ENCODE measurements around the gene GPR183. TPM values are rescaled to one million over a fixed set of nuclear protein-coding genes. Genes with fewer than 3 reads are reported as not detected.

Gene GPR183
- polyA plus RNA-seq, 1 donor from 2014 or later, result 494 TPM

DNA sequence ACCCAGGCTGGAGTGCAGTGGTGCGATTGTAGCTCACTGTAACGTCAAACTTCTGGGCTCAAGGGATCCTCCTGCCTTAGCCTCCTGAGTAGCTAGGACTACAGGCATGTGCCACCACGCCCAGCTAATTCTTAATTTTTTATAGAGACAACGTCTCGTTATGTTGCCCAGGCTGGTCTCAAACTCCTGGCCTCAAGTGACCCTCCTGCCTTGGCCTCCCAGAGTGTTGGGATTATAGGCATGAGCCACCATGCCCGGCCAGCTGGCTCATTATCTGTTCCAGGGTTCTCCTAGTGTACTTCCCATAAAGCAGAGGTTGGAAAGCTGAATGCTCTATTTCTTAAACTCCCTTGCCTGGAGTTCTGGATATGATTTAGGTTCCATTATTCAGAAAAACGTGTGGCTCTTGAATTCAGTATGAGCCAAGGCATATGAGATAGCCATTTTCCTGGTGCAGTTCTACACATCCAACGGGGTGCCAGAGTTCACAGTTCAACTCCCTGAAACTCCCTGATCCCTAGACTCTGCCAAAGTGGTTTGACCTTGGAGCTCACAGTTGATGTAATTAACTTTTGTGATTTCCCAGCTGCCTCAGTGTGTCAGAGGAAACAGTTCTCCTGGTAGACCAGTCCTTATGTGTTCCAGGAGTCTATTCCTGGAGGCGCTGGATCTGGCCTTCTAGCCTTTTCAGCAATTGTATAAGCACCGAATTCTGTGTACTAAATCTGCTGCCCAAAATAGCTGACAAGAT, 21.6 kb downstream of the GPR183 start:
- H3K4me1 Mint-ChIP-seq, result peaks cover 63 to 77% (median 70%) of the 10 kb centered on the region in 3 donors
- H3K36me3 Mint-ChIP-seq, result peaks cover 6% of the 10 kb centered on the region
- H3K27ac Mint-ChIP-seq, result peak overlapping the region in 2 of 3 donors; percentile 30 to 41
- peak overlapping the region in 1 of 4 donors; percentile 17 for H3K4me3 Mint-ChIP-seq
- no peaks in the 10 kb centered on the region for H3K9me3 Mint-ChIP-seq
- no peaks in the 10 kb centered on the region for H3K27me3 Mint-ChIP-seq

DNA sequence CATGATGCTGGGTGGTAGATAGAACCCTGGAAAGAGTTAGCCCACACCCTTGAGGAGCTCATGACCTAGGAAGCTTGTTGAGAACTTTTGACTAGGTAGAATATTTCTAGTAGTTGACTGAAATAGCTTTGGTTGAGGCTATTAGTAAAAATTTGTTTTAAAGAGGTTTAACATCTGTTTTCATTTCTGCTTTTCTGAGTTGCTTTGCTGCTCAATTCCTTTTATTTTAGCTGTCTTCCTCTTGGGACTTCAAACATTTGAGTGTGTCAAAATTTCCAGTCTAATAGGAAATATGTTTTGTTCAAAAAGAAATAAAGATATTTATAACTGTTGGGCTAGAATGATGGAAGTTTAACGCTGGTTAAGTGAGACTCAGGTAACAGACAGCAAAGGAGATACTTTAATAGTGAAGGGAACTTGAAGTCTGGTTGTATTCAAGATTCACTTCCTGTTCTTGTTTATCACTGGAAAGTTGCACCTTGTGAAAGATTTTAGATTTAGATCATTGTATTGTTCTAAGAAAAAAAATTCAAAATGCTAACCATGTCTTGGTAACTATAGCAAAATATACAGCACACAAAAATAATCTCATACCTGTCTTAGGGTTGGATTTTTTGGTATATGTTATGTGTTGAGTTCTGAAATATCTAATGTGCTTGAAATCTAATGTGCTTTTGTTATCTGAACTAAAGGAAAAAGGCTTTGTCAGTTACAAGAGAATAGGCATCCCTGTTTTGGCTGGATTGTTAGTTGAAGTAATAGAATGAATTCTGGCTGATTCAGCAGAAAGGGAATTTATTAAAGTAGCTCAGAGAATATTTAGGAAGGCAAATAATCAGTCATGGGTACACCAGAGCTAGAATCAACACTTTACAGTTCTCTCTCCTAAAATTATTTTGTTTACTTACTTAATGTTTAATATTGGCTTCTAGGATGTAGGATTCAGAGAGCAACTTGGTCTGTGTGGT, 24.7 kb downstream of the GPR183 start:
- Mint-ChIP-seq H3K27me3 (peaks cover 2% of the 10 kb centered on the region), H3K4me3 (peak overlapping the region; percentile 53 to 90 (median 86)), H3K4me1 (peaks cover 61 to 80% (median 68%) of the 10 kb centered on the region in 3 donors), H3K9me3 (no peaks in the 10 kb centered on the region), H3K27ac (peak overlapping the region; percentile 94 to 98 (median 97)), H3K36me3 (peaks cover 9% of the 10 kb centered on the region)

DNA sequence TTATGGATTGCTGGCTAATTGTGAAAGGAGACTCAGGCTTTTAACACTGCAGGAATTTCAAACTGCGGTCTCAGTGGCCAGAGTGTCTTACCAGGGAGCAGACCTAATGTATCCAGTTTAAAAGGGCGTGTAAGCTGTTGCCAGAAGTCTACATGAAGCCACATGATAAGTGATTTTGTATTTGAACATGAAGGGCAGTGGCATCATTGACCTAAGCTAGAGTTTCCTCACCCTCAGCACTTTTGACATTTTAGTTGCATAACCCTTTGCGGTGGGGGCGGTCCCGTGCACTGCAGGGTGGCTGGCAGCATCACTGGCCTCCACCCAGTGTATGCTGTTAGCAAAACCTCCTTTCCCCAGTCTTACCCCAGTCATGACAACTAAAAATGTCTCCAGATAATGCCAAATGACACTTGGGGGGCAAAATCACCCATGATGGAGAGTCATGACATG, 25.4 kb downstream of the GPR183 start:
- Mint-ChIP-seq H3K4me3 (peak overlapping the region; percentile 53 to 90 (median 86)), H3K27me3 (peaks cover 2% of the 10 kb centered on the region), H3K9me3 (no peaks in the 10 kb centered on the region), H3K36me3 (peaks cover 5% of the 10 kb centered on the region), H3K4me1 (peaks cover 58 to 76% (median 68%) of the 10 kb centered on the region in 3 donors), H3K27ac (peak overlapping the region; percentile 94 to 98 (median 97))

DNA sequence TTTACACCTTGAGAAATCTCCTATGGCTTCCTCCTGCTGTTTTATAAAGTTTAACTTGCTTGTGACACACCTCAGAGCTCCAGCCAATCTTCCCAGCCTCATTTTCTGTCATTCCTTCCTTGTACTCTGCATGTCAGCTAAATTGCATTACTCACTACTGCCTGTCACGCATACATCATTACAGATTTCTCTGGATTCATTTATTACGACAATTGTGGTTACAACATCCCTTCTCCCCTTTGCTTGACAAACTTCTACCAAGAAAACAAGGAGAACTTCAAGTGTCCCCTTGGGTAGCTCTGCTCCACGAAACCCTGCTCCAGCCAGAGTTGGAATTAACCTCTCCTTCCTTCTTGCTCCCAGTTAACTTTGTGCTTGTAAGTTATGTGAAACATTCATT, 27.0 kb downstream of the GPR183 start:
- Mint-ChIP-seq H3K4me1 (peaks cover 56 to 69% (median 67%) of the 10 kb centered on the region in 3 donors), H3K36me3 (peaks cover 5% of the 10 kb centered on the region), H3K9me3 (no peaks in the 10 kb centered on the region), H3K27ac (peak overlapping the region; percentile 58 to 98 (median 94)), H3K4me3 (peak overlapping the region in 2 of 4 donors; percentile 61 to 70), H3K27me3 (peaks cover 2% of the 10 kb centered on the region)

DNA sequence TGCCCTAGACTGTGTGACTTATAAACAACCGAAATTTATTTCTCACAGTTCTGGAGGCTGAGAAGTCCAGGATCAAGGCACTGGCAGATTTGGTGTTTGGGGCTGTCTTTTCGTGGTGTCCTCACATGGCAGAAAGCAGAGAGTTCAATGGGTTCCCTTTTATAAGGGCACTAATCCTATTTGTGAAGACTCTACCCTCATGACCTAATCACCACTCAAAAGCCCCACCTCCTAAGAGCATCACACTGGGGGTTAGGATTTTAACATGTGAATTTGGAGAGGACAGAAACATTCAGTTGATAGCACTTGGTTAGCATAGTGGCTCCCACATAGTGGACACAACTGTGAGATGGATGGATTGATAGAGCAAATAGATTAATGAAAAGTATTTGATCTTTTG, 27.6 kb downstream of the GPR183 start:
- Mint-ChIP-seq H3K27me3 (peaks cover 2% of the 10 kb centered on the region), H3K36me3 (peaks cover 8% of the 10 kb centered on the region), H3K4me3 (peak overlapping the region in 1 of 4 donors; percentile 20), H3K4me1 (peaks cover 55 to 70% (median 65%) of the 10 kb centered on the region in 3 donors), H3K9me3 (no peaks in the 10 kb centered on the region), H3K27ac (peak overlapping the region in 2 of 3 donors; percentile 58 to 94)

DNA sequence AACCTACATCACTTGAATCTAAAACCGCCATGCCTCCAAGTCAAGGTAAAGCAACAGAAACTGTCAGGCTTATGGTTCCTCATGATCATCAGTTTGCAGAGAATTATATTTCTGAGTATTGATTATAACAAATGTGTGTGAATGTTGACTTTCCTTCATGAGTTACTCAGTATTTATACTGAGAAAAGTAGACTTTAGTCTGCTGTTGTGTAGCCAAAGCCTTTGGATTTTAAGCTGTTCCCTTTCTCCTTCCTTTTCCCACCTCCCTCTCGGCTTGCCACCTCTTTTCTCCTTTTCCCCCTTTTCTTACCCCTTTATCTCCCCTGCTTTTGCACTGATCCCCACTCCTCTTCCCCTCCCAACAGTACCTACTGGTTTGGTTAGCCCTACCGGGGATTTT, 28.4 kb downstream of the GPR183 start:
- peak overlapping the region in 1 of 3 donors; percentile 58 for H3K27ac Mint-ChIP-seq
- H3K9me3 Mint-ChIP-seq, result no peaks in the 10 kb centered on the region
- peaks cover 11% of the 10 kb centered on the region for H3K36me3 Mint-ChIP-seq
- peak overlapping the region in 1 of 4 donors; percentile 23 for H3K4me3 Mint-ChIP-seq
- peaks cover 57 to 70% (median 64%) of the 10 kb centered on the region in 3 donors for H3K4me1 Mint-ChIP-seq
- peaks cover 2% of the 10 kb centered on the region for H3K27me3 Mint-ChIP-seq

DNA sequence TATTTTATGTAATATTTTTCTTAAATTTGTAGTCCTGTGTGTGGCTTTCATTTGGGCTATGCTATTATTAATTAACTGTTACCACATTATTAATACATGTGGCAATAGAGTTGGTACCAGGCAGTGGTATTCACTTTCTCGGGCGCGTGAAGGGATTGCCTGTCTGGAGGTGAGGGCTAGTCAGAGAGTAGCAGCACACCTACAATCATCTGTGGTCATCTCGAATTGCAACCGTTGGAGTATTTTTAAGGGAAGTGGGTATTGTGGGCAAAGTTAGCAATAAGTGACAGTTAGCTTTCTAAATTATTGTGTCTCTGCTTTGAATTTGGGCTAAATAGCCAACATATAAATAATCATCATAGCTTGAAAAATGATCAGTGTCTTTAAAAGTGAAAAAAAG, 29.0 kb downstream of the GPR183 start:
- Mint-ChIP-seq H3K27me3 (peaks cover 2% of the 10 kb centered on the region), H3K9me3 (no peaks in the 10 kb centered on the region), H3K27ac (no peak overlapping the region), H3K4me1 (peaks cover 59 to 72% (median 71%) of the 10 kb centered on the region in 3 donors), H3K36me3 (peaks cover 11% of the 10 kb centered on the region), H3K4me3 (no peak overlapping the region)

DNA sequence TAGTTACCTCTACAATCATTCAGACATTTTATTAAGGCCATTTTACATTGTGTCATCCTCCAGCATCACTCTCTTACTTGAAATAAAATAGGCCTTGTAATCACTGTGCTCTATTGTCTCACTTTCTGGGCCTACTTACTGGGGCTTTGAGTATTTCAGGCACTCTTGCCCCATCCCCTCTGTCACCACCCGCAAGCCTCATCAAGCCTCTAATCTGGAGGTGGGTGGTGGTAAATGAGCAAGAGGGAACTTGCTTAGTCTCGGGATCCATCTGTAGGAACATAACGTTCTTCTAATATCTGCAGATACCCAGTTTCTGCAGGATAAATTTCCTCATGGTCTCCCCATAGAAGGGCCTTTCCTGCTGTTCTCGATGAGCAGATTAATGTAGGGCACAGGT, 29.6 kb downstream of the GPR183 start:
- no peak overlapping the region for H3K27ac Mint-ChIP-seq
- H3K4me3 Mint-ChIP-seq, result peak overlapping the region in 1 of 4 donors; percentile 49
- H3K27me3 Mint-ChIP-seq, result peaks cover 2% of the 10 kb centered on the region
- H3K9me3 Mint-ChIP-seq, result no peaks in the 10 kb centered on the region
- peaks cover 11% of the 10 kb centered on the region for H3K36me3 Mint-ChIP-seq
- peaks cover 53 to 67% (median 66%) of the 10 kb centered on the region in 3 donors for H3K4me1 Mint-ChIP-seq

DNA sequence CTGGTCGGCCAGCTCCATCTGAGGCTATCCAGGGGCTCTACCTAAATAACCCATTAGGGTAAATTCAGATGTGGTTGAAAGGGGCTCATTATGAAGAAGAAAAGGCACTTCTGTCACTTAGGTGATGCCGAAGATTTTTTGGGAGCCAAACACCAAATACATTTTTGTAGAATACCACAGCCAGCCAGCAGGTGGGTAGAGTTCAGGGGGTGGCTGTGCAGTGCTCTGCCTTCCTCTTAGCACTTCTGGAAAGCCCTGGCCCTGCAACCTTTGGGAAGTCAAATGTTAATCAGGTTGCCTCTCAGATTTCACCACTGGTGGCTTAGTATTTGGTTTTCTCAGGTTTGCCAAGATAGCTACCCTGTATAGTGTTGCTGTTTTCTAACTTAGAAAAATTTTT, 30.5 kb downstream of the GPR183 start:
- no peak overlapping the region for H3K27ac Mint-ChIP-seq
- H3K27me3 Mint-ChIP-seq, result peaks cover 2% of the 10 kb centered on the region
- H3K4me3 Mint-ChIP-seq, result no peak overlapping the region
- no peaks in the 10 kb centered on the region for H3K9me3 Mint-ChIP-seq
- H3K4me1 Mint-ChIP-seq, result peaks cover 50 to 67% (median 64%) of the 10 kb centered on the region in 3 donors
- peaks cover 11% of the 10 kb centered on the region for H3K36me3 Mint-ChIP-seq

DNA sequence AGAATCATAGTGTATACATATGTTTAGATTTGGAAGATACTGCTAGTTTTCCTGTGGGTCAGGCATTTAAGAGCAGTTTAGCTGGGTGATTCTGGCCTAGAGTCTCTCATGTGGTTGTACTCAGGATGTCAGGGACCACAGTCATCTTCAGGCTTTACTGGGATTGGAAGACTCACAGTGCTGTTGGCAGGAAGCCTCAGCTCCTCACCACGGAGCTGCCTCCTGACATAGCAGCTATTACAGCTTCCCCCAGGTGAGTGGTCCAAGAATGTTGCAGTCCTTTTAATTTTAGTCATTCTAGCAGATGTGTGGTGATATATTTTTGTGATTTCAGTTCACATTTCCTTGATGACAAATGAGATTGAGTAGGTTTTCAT, 32.1 kb downstream of the GPR183 start:
- Mint-ChIP-seq H3K27me3 (no peaks in the 10 kb centered on the region), H3K27ac (peak overlapping the region in 2 of 3 donors; percentile 31 to 70), H3K36me3 (peaks cover 8% of the 10 kb centered on the region), H3K4me3 (peak overlapping the region in 2 of 4 donors; percentile 56 to 63), H3K4me1 (peaks cover 47 to 69% (median 69%) of the 10 kb centered on the region in 3 donors), H3K9me3 (no peaks in the 10 kb centered on the region)

DNA sequence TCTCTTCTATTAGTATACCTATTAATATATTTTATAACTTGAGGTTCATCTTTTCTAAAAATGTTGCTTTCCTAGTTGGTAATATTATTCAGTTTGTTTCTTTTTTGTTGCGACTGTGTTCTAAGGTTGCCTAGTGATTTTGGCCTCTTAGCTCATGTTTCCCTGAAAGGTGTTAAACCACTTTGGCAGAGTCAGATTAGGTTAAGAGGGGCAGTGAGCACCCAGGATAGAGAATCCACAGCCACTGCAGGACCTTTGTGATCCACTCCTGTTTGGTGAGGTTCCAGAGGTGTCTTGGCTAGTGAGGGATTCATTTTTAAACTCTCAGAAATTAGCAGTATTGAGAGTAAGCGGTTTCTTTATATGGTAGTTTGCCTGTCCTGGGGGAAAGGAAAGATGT, 34.1 kb downstream of the GPR183 start:
- Mint-ChIP-seq H3K36me3 (peaks cover 7% of the 10 kb centered on the region), H3K27ac (peak overlapping the region; percentile 56 to 88 (median 84)), H3K9me3 (no peaks in the 10 kb centered on the region), H3K4me3 (no peak overlapping the region), H3K4me1 (peaks cover 41 to 58% (median 56%) of the 10 kb centered on the region in 3 donors), H3K27me3 (no peaks in the 10 kb centered on the region)

DNA sequence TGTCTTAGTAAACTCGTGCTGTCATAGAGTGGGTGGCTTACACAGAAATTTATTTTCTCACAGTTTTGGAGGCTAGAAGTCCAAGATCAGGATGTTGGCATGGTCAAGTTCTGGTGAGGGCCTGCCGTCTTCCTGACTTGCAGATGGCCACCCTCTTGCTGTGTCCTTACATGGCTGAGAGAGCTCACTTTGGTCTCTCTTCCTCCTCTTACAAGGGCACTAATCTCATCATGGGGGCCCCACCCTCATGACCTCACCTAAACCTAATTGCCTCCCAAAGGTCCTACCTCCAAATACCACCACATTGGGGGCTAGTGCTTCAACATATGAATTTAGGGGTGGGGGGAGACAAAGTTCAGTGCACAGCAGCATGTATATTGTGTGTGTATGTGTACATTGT, 34.7 kb downstream of the GPR183 start:
- Mint-ChIP-seq H3K36me3 (peaks cover 7% of the 10 kb centered on the region), H3K4me1 (peaks cover 36 to 53% (median 51%) of the 10 kb centered on the region in 3 donors), H3K9me3 (no peaks in the 10 kb centered on the region), H3K4me3 (peak overlapping the region in 2 of 4 donors; percentile 44 to 67), H3K27me3 (no peaks in the 10 kb centered on the region), H3K27ac (peak overlapping the region in 2 of 3 donors; percentile 84 to 88)

DNA sequence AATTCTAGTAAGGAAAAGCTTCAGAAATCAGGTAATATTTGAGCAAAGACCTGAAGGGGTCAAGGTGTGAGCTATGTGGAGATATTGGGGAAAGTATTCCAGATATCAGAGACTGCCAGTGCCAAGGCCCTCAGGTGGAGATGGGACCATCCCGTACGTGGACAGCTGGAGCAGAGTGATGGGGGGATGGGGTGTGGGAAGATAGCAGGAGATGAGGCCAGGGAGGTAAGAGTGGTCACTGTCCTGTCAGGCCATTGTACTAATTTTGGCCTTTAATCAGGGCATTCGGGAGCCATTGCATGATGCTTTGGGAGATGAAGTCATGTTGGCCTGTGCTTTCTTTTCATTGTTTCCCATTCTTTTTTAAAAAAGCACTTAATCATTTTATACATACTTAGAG, 36.0 kb downstream of the GPR183 start:
- Mint-ChIP-seq H3K9me3 (no peaks in the 10 kb centered on the region), H3K36me3 (peaks cover 7% of the 10 kb centered on the region), H3K27me3 (no peaks in the 10 kb centered on the region), H3K27ac (peak overlapping the region; percentile 84 to 94 (median 85)), H3K4me3 (peak overlapping the region; percentile 38 to 83 (median 59)), H3K4me1 (peaks cover 37 to 48% (median 47%) of the 10 kb centered on the region in 3 donors)

DNA sequence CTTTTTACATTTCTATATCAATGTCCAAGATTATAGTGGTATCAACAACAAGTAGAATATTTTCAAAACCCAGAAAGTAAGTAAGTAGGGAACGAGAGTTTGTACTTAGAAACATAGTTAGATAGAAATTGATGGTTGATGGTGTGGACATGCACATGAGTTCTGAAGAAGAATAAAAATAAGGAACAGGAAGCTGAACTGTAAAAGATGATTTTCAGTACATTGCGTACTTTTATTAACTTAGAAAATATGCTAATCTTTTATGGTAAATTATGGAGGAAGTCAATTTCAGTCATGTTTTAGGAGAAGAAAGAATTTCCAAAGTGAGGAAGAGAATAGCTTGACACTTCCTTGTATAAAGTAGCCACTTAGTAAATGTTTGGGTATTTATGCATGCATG, 36.7 kb downstream of the GPR183 start:
- Mint-ChIP-seq H3K4me1 (peaks cover 39 to 50% (median 50%) of the 10 kb centered on the region in 3 donors), H3K36me3 (peaks cover 7% of the 10 kb centered on the region), H3K9me3 (no peaks in the 10 kb centered on the region), H3K27ac (peak overlapping the region; percentile 84 to 94 (median 85)), H3K27me3 (no peaks in the 10 kb centered on the region), H3K4me3 (peak overlapping the region in 3 of 4 donors; percentile 46 to 70 (median 52))
